Measurements from ENCODE around the gene SP1.

- TF ChIP-seq CTCF (IDR thresholded peaks at IDR 0.05 in 8 of 11, conservative IDR thresholded peaks at IDR 0.05 in 3 of 11) (no peak), POLR2A (IDR thresholded peaks at IDR 0.05) (no peak), POLR2AphosphoS5 (IDR thresholded peaks at IDR 0.05) (no peak)
Measured at GRCh38 chr12:53355121-53355520, 24.9 kb upstream of the SP1 start.
